Tibial nerve (tissue), 4 donors: ENCODE measurements around the gene WNT8A. TPM values are rescaled to one million over a fixed set of nuclear protein-coding genes. Genes with fewer than 3 reads are reported as not detected.
A peak's percentile ranks its signal among the peaks of the same experiment; 100 is the strongest.
"Not testable (repeated sequence)": the region's sequence is repeated elsewhere in the genome, so short reads cannot be mapped to it uniquely, and the experiment has no call there.

Experiments used
- DNase-seq, 2 donors: peaks; one replicate each; pipeline ENCODE4 v3.0.0-alpha.2; 2019; ENCODE audit warnings: low spot score in 2 of 2
- H3K27ac ChIP-seq, 4 donors: fragments of 200-600 bp; sonication (generic) in 3 of 4; one replicate each; pipeline ENCODE4 v1.5.1; 2017 to 2019; ENCODE audit warnings: mild to moderate bottlenecking in 1 of 4
- H3K27me3 ChIP-seq, 2 donors: fragments of 200-600 bp; sonication (generic) in 1 of 2; one replicate each; pipeline versions ENCODE4 v1.5.1 to v1.6.0; 2017 to 2019
- H3K36me3 ChIP-seq, 3 donors: fragments of 200-600 bp; sonication (generic); one replicate each; pipeline ENCODE4 v1.5.1; 2018 to 2019
- H3K4me1 ChIP-seq, 4 donors: fragments of 200-600 bp; sonication (generic) in 3 of 4; one replicate each; pipeline ENCODE4 v1.5.1; 2017 to 2019
- H3K4me3 ChIP-seq, 4 donors: fragments of 200-600 bp; sonication (generic) in 3 of 4; one replicate each; pipeline ENCODE4 v1.5.1; 2017 to 2019; ENCODE audit warnings: mild to moderate bottlenecking in 1 of 4, moderate library complexity in 1 of 4
- H3K9me3 ChIP-seq, 4 donors: fragments of 200-600 bp; sonication (generic) in 3 of 4; one replicate each; pipeline ENCODE4 v1.5.1; 2017 to 2019
- EP300 ChIP-seq, 2 donors: sonication (generic); formaldehyde crosslinking; IDR thresholded peaks; one replicate each; pipeline ENCODE4 v1.6.1; 2017; ENCODE audit warnings: antibody characterized with exemption in 2 of 2, mild to moderate bottlenecking in 1 of 2
- POLR2A ChIP-seq, 2 donors: fragments of 450-650 bp; IDR thresholded peaks; one replicate each; pipeline ENCODE4 v1.6.1; 2017; ENCODE audit warnings: antibody characterized with exemption in 2 of 2, mild to moderate bottlenecking in 2 of 2, moderate library complexity in 2 of 2
- WGBS, 2 donors: methylation state at CpG; one replicate each; pipeline ENCODE4 v1.1.5; 2018; 5-methylcytosine and 5-hydroxymethylcytosine counted together
- total RNA-seq, 4 donors: library from RNA; depleted of rRNA; stranded (reverse); fragments of >200 nt; gene quantifications; one replicate each; pipeline ENCODE4 v1.1.0, GENCODE V29; 2016
- TF ChIP-seq, protein P1 (sequence below), 5 experiments: fragments of 200-600 bp in 3 of 5; fragments of 450-650 bp in 2 of 5; sonication (generic) in 3 of 5; IDR thresholded peaks; one replicate each; pipeline ENCODE4 v1.5.1; 2016 to 2019; ENCODE audit warnings: antibody characterized with exemption in 5 of 5, mild to moderate bottlenecking in 3 of 5, moderate library complexity in 2 of 5

WNT8A gene
- total RNA-seq, 4 donors from 2014 or later = not detected

DNA sequence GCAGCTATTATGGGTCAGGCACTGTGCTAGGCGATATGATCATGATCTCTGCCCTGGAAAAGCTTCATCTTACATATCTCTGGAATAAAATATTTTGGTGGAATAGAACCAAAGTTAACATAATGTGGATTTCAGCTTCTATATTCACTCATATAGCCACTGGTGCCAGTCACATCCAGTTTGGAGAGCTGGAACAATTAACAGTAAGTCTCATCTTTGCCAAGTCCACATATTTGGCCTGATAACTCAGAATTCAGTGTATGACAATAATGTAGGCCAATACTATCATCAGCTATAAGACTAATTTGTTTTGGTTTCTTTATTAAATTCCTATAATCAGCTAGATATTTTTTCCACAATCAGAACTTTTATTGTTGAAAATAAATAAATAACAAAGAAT lies 45.0 kb upstream of the WNT8A start:
- TF ChIP-seq, protein P1, sequence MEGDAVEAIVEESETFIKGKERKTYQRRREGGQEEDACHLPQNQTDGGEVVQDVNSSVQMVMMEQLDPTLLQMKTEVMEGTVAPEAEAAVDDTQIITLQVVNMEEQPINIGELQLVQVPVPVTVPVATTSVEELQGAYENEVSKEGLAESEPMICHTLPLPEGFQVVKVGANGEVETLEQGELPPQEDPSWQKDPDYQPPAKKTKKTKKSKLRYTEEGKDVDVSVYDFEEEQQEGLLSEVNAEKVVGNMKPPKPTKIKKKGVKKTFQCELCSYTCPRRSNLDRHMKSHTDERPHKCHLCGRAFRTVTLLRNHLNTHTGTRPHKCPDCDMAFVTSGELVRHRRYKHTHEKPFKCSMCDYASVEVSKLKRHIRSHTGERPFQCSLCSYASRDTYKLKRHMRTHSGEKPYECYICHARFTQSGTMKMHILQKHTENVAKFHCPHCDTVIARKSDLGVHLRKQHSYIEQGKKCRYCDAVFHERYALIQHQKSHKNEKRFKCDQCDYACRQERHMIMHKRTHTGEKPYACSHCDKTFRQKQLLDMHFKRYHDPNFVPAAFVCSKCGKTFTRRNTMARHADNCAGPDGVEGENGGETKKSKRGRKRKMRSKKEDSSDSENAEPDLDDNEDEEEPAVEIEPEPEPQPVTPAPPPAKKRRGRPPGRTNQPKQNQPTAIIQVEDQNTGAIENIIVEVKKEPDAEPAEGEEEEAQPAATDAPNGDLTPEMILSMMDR (IDR thresholded peaks at IDR 0.05) = no peak
- peak in 1 of 2 donors; percentile 57 for TF ChIP-seq EP300 (IDR thresholded peaks at IDR 0.05)
- H3K4me1 ChIP-seq = peaks cover 0 to 13% (median 1%) of the 10 kb centered on the region in 4 donors
- H3K4me3 ChIP-seq = peak overlapping the region in 1 of 4 donors; percentile 30
- no peaks in the 10 kb centered on the region for H3K27me3 ChIP-seq
- WGBS, 2 donors = 45 to 50% methylated on average over 1 of the region's 1 CpG
- no peak for DNase-seq
- no peaks in the 10 kb centered on the region for H3K9me3 ChIP-seq
- H3K27ac ChIP-seq = peak overlapping the region; percentile 2 to 72 (median 54)
- no peaks in the 10 kb centered on the region for H3K36me3 ChIP-seq

GRCh38 chr5:138045283-138045682 lies 38.5 kb upstream of the WNT8A start:
- WGBS, 2 donors = 94 to 98% methylated on average over 3 of the region's 3 CpGs
- not testable (repeated sequence) for H3K27me3 ChIP-seq, H3K4me1 ChIP-seq, H3K4me3 ChIP-seq, H3K36me3 ChIP-seq, H3K27ac ChIP-seq, H3K9me3 ChIP-seq, DNase-seq

- WGBS, 2 donors = 77% methylated on average over 9 of the region's 9 CpGs
- TF ChIP-seq EP300 (IDR thresholded peaks at IDR 0.05) = no peak
- TF ChIP-seq POLR2A (IDR thresholded peaks at IDR 0.05) = no peak
- TF ChIP-seq, protein P1 (IDR thresholded peaks at IDR 0.05) = no peak
- Histone ChIP-seq H3K4me3 (no peak overlapping the region), H3K4me1 (peaks cover 0 to 13% (median 0%) of the 10 kb centered on the region in 4 donors), H3K27me3 (no peaks in the 10 kb centered on the region), H3K9me3 (no peaks in the 10 kb centered on the region), H3K36me3 (no peaks in the 10 kb centered on the region), H3K27ac (no peak overlapping the region)
- no peak for DNase-seq
Observed at GRCh38 chr5:138051441-138052296, 32.2 kb upstream of the WNT8A start.

- H3K27ac ChIP-seq, DNase-seq, H3K27me3 ChIP-seq, H3K4me3 ChIP-seq, H3K36me3 ChIP-seq, H3K9me3 ChIP-seq: not testable (repeated sequence)
- peaks cover 0 to 13% (median 0%) of the 10 kb centered on the region in 4 donors for H3K4me1 ChIP-seq
- WGBS, 2 donors = 92 to 93% methylated on average over 1 of the region's 1 CpG
Observed at GRCh38 chr5:138052718-138053117, 31.1 kb upstream of the WNT8A start.

DNA sequence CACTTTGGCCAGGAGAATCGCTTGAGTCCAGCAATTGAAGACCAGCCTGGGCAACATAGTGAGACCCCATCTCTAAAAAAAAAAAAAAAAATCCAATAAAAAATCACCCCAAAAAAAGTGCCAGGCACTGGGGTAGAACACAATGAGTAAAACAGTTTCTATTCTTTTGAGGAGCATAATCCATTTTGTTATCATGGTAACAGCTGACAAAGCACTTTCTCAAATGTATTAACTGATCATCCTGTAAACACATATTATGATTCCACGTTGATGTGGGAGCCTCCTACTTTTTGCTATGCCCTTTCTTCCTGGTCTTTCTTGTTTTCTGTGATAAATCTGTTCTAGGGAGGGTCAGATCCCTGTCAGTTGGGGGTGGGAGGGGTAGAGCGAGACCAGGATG lies 30.3 kb upstream of the WNT8A start:
- DNase-seq = no peak
- Histone ChIP-seq H3K27ac (no peak overlapping the region), H3K27me3 (no peaks in the 10 kb centered on the region), H3K4me3 (no peak overlapping the region), H3K36me3 (no peaks in the 10 kb centered on the region), H3K4me1 (peaks cover 0 to 13% (median 0%) of the 10 kb centered on the region in 4 donors), H3K9me3 (no peaks in the 10 kb centered on the region)
- WGBS, 2 donors = 78 to 85% methylated on average over 3 of the region's 3 CpGs
- TF ChIP-seq, protein P1 (IDR thresholded peaks at IDR 0.05) = no peak
- no peak for TF ChIP-seq EP300 (IDR thresholded peaks at IDR 0.05)
- no peak for TF ChIP-seq POLR2A (IDR thresholded peaks at IDR 0.05)

- H3K27me3 ChIP-seq = no peaks in the 10 kb centered on the region
Observed at GRCh38 chr5:138054206-138054605, 29.6 kb upstream of the WNT8A start.

More at GRCh38 chr5:138054206-138054605, 29.6 kb upstream of the WNT8A start:
- Histone ChIP-seq H3K27ac (peak overlapping the region in 2 of 4 donors; percentile 55 to 70), H3K4me1 (peaks cover 0 to 13% (median 0%) of the 10 kb centered on the region in 4 donors), H3K4me3 (no peak overlapping the region), H3K9me3 (no peaks in the 10 kb centered on the region), H3K36me3 (no peaks in the 10 kb centered on the region)
- no peak for DNase-seq
- 29 to 30% methylated on average over 3 of the region's 3 CpGs for WGBS, 2 donors
- TF ChIP-seq, protein P1 (IDR thresholded peaks at IDR 0.05) = no peak
- TF ChIP-seq POLR2A (IDR thresholded peaks at IDR 0.05) (no peak), EP300 (IDR thresholded peaks at IDR 0.05) (no peak)
